Esophagus squamous epithelium (tissue), 5 donors: ENCODE data around the gene TOMT. TPM values are rescaled to one million over a fixed set of nuclear protein-coding genes. Genes with fewer than 3 reads are reported as not detected.
A peak's percentile ranks its signal among the peaks of the same experiment; 100 is the strongest.

ENCODE experiments used
- DNase-seq: peaks from one replicate; lab custom pipeline; 2025; lab: John Stamatoyannopoulos, UW
- H3K27ac ChIP-seq, 4 donors: fragments of 200-600 bp; sonication (generic); one replicate each; pipeline ENCODE4 v1.5.1; 2016 to 2019; ENCODE audit warnings: mild to moderate bottlenecking in 1 of 4
- H3K27me3 ChIP-seq, 4 donors: fragments of 200-600 bp; sonication (generic); 1 replicate in 3 of 4; 2 replicates in 1 of 4; pipeline versions ENCODE4 v1.5.1 to v1.6.0; 2017 to 2021; ENCODE audit warnings: antibody characterized with exemption in 1 of 4
- H3K36me3 ChIP-seq, 3 donors: fragments of 200-600 bp; sonication (generic); one replicate each; pipeline ENCODE4 v1.5.1; 2016 to 2019
- H3K4me1 ChIP-seq, 3 donors: fragments of 200-600 bp; sonication (generic); one replicate each; pipeline ENCODE4 v1.5.1; 2017 to 2019
- H3K4me3 ChIP-seq, 4 donors: fragments of 200-600 bp; sonication (generic); 1 replicate in 3 of 4; 2 replicates in 1 of 4; pipeline ENCODE4 v1.5.1; 2016 to 2019; ENCODE audit warnings: mild to moderate bottlenecking in 2 of 4, moderate library complexity in 1 of 4
- H3K9me3 ChIP-seq, 3 donors: fragments of 200-600 bp; sonication (generic); one replicate each; pipeline ENCODE4 v1.5.1; 2016 to 2019
- CTCF ChIP-seq, 6 experiments: fragments of 450-650 bp in 4 of 6; fragments of 200-600 bp in 2 of 6; sonication (generic) in 2 of 6; IDR thresholded peaks; one replicate each; pipeline ENCODE4 v1.5.1; 2016 to 2019; ENCODE audit warnings: antibody characterized with exemption in 6 of 6, mild to moderate bottlenecking in 4 of 6, moderate library complexity in 4 of 6
- POLR2A ChIP-seq, 4 donors: fragments of 450-650 bp; IDR thresholded peaks; one replicate each; pipeline ENCODE4 v1.6.1; 2017; ENCODE audit warnings: antibody characterized with exemption in 4 of 4, mild to moderate bottlenecking in 4 of 4, moderate library complexity in 3 of 4
- WGBS, 2 donors: methylation state at CpG; one replicate each; pipeline ENCODE4 v1.1.5; 2018; 5-methylcytosine and 5-hydroxymethylcytosine counted together
- intact Hi-C: fragments of 100-400 bp; cut with DNase I; formaldehyde crosslinking; loops from one replicate; pipeline ENCODE4 v1.15.0; 2022
- total RNA-seq, 4 donors: library from RNA; depleted of rRNA; stranded (reverse); fragments of >200 nt; gene quantifications; one replicate each; pipeline ENCODE4 v1.1.0, GENCODE V29; 2016
- donor health status: DM: yes; HTN: yes; CAD: no.

Gene TOMT
- total RNA-seq, 4 donors from 2014 or later: not detected

GRCh38 chr11:72080326-72081183, 25.2 kb upstream of the TOMT start, which contains the start of the genes LRRC51 and NUMA1:
Gene LRRC51, plus strand, starts transcription at chr11:72080850. Its CDS starts 8,234 bp downstream, at chr11:72089084.
Gene NUMA1, minus strand, starts transcription at chr11:72080542. Its CDS starts 44,599 bp downstream, at chr11:72035943.
- H3K27me3 ChIP-seq: no peaks in the 10 kb centered on the region
- peak; percentile 99 for DNase-seq
- WGBS, 2 donors: 0 to 1% methylated on average over 25 of the region's 60 CpGs
- H3K4me1 ChIP-seq: peaks cover 20 to 77% (median 32%) of the 10 kb centered on the region in 3 donors
- peak in 3 of 4 donors; percentile 43 to 75 (median 67) for TF ChIP-seq POLR2A (IDR thresholded peaks at IDR 0.05)
- peak in 1 of 6 experiments; percentile 5 for TF ChIP-seq CTCF (IDR thresholded peaks at IDR 0.05)
- peak within 1 kb of the TSS; percentile 92 to 96 (median 94) for H3K27ac ChIP-seq
- peaks cover 0 to 11% (median 0%) of the 10 kb centered on the region in 3 donors for H3K36me3 ChIP-seq
- H3K9me3 ChIP-seq: no peaks in the 10 kb centered on the region
- peak within 1 kb of the TSS; percentile 60 to 88 (median 62) for H3K4me3 ChIP-seq
- intact Hi-C loops: loop anchor here (5.0 kb wide), 1 partner anchor 43 kb away; no protein-coding TSS in a partner anchor

- intact Hi-C loops: loop anchor here (5.0 kb wide), 1 partner anchor 44 kb away; no protein-coding TSS in a partner anchor
- no peak for TF ChIP-seq POLR2A (IDR thresholded peaks at IDR 0.05)
- no peak for TF ChIP-seq CTCF (IDR thresholded peaks at IDR 0.05)
- no peak for DNase-seq
These were observed 24.5 kb upstream of the TOMT start for GRCh38 chr11:72081184-72081644.

GRCh38 chr11:72081821-72082453, 23.8 kb upstream of the TOMT start:
- Histone ChIP-seq H3K27ac (peak overlapping the region; percentile 92 to 96 (median 94)), H3K36me3 (peaks cover 0 to 10% (median 0%) of the 10 kb centered on the region in 3 donors), H3K4me3 (peak overlapping the region in 1 of 4 donors; percentile 88), H3K9me3 (no peaks in the 10 kb centered on the region), H3K27me3 (no peaks in the 10 kb centered on the region), H3K4me1 (peaks cover 20 to 66% (median 31%) of the 10 kb centered on the region in 3 donors)
- intact Hi-C loops: loop anchor here (5.0 kb wide), 1 partner anchor 45 kb away; no protein-coding TSS in a partner anchor
- 56 to 58% methylated on average over 3 of the region's 3 CpGs for WGBS, 2 donors
- no peak for DNase-seq
- TF ChIP-seq POLR2A (IDR thresholded peaks at IDR 0.05): no peak
- no peak for TF ChIP-seq CTCF (IDR thresholded peaks at IDR 0.05)

More at GRCh38 chr11:72081184-72081644, 24.5 kb upstream of the TOMT start:
- H3K27me3 ChIP-seq: no peaks in the 10 kb centered on the region
- peak overlapping the region; percentile 60 to 88 (median 62) for H3K4me3 ChIP-seq
- peaks cover 20 to 70% (median 31%) of the 10 kb centered on the region in 3 donors for H3K4me1 ChIP-seq
- no peaks in the 10 kb centered on the region for H3K9me3 ChIP-seq
- H3K27ac ChIP-seq: peak overlapping the region; percentile 92 to 96 (median 94)
- 60 to 69% methylated on average over 21 of the region's 21 CpGs for WGBS, 2 donors
- H3K36me3 ChIP-seq: peaks cover 0 to 11% (median 0%) of the 10 kb centered on the region in 3 donors

GRCh38 chr11:72083414-72083813, 22.3 kb upstream of the TOMT start:
- peaks cover 0 to 18% (median 0%) of the 10 kb centered on the region in 3 donors for H3K36me3 ChIP-seq
- no peaks in the 10 kb centered on the region for H3K9me3 ChIP-seq
- no peaks in the 10 kb centered on the region for H3K27me3 ChIP-seq
- no peak overlapping the region for H3K4me3 ChIP-seq
- intact Hi-C loops: loop anchor here (5.0 kb wide), 1 partner anchor 46 kb away; no protein-coding TSS in a partner anchor
- no peak for DNase-seq
- peak overlapping the region in 2 of 4 donors; percentile 94 to 96 for H3K27ac ChIP-seq
- H3K4me1 ChIP-seq: peaks cover 16 to 56% (median 25%) of the 10 kb centered on the region in 3 donors
- WGBS, 2 donors: 92 to 96% methylated on average over 2 of the region's 2 CpGs
- TF ChIP-seq CTCF (IDR thresholded peaks at IDR 0.05) (no peak), POLR2A (IDR thresholded peaks at IDR 0.05) (no peak)
